OCI-M1 (cell line): ENCODE data around the gene RHBDF2.

Experiments
- DNase-seq: peaks from one replicate; lab custom pipeline; 2025; lab: John Stamatoyannopoulos, UW

Gene RHBDF2

GRCh38 chr17:76500747-76501017 is 541 bp downstream of the RHBDF2 start:
- no peak for DNase-seq

GRCh38 chr17:76500074-76500746 is 1.0 kb downstream of the RHBDF2 start:
- no peak for DNase-seq

GRCh38 chr17:76499267-76499667 is 2.0 kb downstream of the RHBDF2 start:
- no peak for DNase-seq

DNA sequence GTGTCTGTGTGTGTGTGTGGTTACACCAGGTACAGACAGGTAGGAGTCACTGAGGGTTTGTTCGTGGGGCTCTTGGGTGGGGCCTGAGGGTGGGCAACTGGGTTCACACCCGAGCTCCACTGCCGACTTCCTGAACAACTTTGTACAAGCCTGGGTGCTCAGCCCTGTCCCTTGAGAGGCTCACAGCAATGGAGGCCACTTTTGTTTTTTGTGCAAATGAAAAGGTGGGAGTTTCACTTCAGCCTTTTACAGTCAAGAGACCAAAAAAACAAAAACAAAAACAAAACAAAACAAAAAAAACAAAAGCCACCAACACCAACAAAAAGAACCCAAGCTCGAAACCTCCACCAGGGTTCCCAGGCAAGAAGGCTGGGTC is 2.4 kb downstream of the RHBDF2 start:
- DNase-seq: no peak

- no peak for DNase-seq
These were observed 3.0 kb downstream of the RHBDF2 start for GRCh38 chr17:76497979-76498875.

DNA sequence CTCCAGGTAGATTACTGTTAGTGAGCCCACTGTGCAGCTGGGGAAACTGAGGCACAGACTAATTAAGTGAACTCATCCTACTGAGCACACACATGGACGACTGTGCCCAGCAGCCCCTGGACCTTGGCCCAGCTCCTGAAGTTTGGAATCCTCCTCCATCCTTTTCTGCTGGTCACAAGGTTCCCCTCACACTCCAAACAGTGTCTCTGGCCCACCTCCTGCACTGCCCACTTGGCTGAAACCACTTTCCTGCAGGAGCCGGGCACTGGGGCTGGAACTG is 3.6 kb downstream of the RHBDF2 start:
- DNase-seq: no peak

GRCh38 chr17:76496464-76496863 is 4.8 kb downstream of the RHBDF2 start:
- DNase-seq: no peak

DNA sequence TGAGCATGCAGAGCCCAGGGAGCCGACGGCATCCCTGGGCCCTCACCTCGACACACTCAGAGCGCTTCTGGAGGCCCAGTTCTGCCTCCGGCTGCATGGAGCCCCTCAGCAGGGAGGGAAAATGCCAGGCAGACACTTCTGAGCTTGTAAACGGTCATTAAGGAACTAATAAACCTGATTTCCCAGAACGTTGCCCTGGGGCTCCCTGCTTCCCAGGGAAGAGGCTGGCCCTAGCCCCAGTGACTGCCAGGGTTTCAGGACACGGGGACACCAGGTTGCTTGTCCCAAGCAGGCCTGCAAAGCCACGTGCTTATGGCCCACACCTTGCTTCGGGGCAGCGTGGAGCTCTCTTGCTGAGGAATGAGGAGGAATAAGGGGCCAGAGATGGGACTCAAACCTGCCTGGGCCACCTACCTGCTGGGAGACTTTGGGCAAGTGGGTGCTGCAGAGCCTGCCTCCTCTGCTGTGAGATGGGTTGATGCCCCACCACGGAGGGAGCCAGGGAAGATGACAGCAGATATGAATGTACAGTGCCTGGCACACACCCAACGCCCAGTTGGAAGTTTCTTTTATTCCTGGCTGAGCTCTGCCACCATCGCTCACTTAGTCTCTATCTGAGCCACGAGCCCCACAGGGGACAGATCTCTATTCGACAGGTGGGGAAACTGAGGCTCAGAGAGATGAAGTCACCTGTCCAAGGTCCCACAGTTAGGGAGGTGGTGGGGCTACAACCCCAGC is 5.4 kb downstream of the RHBDF2 start:
- DNase-seq: no peak

- no peak for DNase-seq
These were observed 7.6 kb downstream of the RHBDF2 start for GRCh38 chr17:76493505-76494167.

DNA sequence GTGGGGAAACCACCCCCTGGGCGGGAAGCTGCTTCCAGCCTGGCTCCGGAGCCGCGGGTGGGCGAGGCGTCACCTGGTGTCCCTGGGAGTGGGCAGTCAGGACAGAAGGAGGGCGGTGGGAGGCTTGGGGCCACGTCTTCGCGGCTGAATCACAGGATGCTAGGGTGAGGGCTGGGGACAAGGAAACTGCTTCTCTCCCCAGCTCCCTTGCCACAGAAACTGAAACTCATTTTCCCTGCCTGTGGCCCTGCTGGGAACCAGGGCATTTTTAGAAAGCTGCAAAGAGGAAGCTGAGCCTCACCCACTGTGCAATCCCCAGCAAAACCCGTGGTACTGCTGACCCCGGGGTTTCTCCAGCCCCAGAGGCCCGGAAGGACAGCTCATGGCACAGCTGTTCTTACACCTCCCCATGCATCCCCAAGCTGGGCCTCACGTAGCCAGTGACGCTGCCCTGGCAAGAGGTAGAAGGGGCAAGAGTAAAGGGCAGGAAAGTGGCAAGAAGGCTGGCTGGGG is 8.2 kb downstream of the RHBDF2 start:
- peak; percentile 70 for DNase-seq

- DNase-seq: no peak
These were observed 8.9 kb downstream of the RHBDF2 start for GRCh38 chr17:76492123-76492988.

DNA sequence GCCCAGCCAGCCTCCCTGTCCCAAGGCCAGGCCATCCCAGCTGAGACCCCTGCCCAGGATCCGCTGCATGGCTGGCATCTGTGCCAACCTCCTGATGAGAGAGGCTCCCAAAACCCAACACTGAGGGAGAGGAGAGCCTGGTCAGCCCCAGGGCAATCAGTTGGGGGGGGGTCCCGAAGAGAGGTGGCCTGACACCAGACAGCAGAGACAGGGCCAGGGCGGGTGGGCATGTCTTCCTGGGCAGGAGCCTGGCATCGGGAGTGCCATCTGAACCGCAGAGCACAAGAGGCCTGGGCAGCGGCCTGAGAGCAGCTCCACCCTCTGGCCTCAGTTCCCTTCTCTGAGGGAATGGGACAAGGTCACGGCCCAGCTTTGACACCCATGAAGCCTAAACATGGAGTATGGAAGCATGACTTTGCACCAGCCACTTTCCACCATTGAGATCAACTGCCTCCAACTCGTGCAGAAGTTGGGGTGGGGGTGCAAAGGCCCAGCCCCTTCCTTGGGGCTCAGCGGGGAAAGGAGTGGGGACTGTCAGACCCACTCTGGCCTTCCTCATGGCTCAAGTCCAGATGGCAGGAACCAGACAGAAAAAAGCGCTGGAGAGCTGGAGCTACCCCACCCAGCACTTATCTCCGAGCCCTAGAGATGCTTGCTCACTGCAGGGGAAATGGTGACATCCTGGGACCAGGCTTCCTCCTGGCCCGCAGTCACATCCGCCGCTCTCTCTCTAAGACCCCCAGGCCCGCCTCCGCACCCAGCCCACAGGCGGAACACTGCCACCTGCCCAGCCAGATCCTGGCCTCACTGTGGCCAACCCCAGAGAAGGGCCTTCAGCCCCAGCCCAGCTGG is 9.7 kb downstream of the RHBDF2 start:
- no peak for DNase-seq

DNA sequence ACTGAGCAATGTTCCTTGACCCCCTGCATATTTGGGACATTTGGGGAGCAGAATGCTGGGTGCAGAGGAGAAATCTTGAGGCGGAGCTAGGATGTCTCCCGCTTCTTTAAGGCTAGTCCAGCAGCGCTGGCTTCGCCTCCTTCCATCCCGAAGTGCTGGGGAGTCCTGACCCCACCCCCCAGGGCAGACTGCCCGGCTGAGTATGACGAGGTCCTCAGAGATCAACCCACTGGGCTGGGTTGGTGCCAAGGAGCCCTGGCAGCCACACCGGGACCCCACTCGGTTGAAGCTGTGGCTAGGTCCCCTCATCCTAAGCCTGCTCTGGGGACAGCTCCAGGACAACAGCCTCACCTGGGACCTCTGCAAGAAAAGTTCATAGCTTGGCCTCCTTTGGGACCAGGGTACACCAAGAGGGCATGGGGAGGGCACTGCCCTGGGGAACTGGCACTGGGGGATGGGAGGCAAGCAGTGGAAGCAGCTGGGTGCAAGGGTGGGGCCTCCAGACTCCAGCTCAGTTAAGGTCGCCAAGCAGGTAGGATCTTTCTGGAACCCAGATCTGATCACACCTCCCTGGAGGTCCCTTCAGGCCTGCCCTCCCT is 11.0 kb downstream of the RHBDF2 start:
- DNase-seq: no peak

DNA sequence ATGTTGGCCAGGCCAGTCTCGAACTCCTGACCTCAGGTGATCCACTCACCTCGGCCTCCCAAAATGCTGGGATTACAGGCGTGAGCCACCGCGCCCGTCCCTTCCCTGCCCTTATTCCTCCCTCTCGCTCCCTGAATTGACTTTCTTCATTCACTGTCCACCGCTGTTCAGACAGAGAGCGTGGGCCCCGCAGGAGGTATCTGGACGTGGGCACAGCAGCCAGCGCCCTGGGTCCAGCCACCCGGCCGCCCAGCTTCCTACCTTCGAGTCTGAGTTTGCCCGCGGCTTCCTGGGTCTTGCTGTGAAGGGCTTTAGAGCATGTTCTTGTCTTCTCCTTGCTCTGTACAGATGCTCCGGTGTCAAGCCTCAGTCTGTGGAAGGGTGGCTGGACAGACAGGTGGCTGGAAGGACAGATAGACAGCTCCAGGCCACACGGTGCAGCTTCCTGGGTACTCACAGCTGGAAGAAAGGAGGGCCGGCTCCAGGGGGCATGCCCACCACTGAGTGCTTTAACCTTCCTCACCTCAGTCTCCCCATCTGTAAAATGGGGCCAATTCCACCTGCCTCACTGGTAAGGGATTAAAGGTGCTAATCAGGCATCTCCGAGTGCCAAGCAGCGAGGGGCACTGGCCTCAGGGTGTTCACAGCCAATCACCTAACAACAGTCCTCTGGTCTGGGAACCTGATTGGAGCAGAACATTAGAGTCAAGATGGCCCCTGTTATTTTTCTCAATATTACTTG is 13.6 kb downstream of the RHBDF2 start:
- no peak for DNase-seq

GRCh38 chr17:76485569-76485968 is 15.7 kb downstream of the RHBDF2 start:
- DNase-seq: no peak

GRCh38 chr17:76484228-76484725 is 16.9 kb downstream of the RHBDF2 start:
- no peak for DNase-seq

DNA sequence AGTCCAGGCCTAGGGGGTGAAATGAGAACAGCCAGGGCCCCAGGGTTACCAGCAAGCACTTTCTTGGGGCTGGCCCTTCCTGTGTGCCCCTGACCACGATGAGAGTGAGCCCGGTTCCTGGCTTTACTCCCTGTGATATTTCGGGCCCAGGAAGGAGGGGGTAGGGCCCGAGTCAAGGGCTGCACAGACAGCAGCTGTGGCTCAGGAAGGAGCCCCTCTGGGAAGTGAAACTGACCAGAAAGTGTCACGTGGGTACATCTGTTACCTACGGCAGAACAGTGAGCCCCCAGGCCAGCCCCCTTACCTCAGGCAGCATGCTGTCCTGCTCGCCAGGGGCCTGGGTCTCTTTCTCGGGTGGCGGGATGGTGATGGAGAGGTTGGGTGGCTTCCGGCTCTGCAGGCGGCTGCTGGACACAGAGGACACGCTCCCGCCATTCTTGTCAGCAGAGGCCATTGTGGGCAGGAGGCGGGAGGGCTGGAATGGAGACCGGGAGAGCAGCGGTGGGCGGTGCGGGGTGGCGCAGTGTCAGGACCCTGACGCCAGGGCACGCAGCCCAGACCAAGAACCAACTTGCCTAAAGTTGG is 20.1 kb downstream of the RHBDF2 start:
- no peak for DNase-seq

- DNase-seq: no peak
These were observed 20.6 kb downstream of the RHBDF2 start for GRCh38 chr17:76480632-76481031.

DNA sequence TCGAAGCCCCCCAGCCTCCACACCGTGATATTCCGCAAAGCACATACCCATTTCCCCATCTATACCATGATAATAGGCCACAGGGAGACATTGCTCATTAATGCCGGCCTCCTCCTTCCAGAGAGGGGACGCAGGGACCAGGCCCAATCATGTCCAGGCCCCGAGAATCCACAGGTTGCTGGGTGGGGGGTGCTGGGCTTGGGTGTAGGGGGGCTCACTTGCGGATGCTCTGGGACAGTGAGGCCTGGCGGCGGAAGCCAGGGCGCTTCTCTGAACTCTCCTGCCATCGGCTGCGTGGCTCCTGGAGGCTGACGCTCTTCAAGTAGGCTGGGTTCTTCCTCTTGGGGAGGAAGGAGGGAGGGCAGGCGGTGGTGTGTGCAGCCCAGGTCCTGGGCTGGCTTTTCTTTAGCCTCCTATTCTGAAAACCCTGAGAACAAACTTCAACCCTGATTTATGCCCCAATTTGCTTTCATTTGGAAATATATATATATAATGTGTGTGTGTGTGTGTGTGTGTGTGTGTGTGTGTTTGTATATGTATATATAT is 21.6 kb downstream of the RHBDF2 start:
- no peak for DNase-seq
